WTC11 (cell line): Measurements from ENCODE around the gene RAB22A.

Experiments used
- JUN ChIP-seq: sonication (generic); formaldehyde crosslinking; IDR thresholded peaks from 2 replicates; pipeline ENCODE4 v1.8.0; 2023; ENCODE audit warnings: mild to moderate bottlenecking, missing genetic modification reagents
- MAX ChIP-seq: sonication (generic); formaldehyde crosslinking; IDR thresholded peaks from 2 replicates; pipeline ENCODE4 v1.8.0; 2022; ENCODE audit warnings: mild to moderate bottlenecking, missing genetic modification reagents
- STAT6 ChIP-seq: sonication (generic); formaldehyde crosslinking; conservative IDR thresholded peaks from 2 replicates; pipeline ENCODE4 v1.8.1; 2023; ENCODE audit warnings: mild to moderate bottlenecking, low read depth, missing genetic modification reagents, moderate library complexity

GRCh38 chr20:58268421-58268821 lies 41.1 kb upstream of the RAB22A start:
- TF ChIP-seq STAT6 (no peak), MAX (CRISPR knock-in tag) (no peak), JUN (CRISPR knock-in tag) (no peak)
